ENCODE data around the gene MANEAL. TPM values are rescaled to one million over a fixed set of nuclear protein-coding genes. Genes with fewer than 3 reads are reported as not detected.

Gene MANEAL
- total RNA-seq, 1 experiment from 2014 or later = 6.4 TPM

DNA sequence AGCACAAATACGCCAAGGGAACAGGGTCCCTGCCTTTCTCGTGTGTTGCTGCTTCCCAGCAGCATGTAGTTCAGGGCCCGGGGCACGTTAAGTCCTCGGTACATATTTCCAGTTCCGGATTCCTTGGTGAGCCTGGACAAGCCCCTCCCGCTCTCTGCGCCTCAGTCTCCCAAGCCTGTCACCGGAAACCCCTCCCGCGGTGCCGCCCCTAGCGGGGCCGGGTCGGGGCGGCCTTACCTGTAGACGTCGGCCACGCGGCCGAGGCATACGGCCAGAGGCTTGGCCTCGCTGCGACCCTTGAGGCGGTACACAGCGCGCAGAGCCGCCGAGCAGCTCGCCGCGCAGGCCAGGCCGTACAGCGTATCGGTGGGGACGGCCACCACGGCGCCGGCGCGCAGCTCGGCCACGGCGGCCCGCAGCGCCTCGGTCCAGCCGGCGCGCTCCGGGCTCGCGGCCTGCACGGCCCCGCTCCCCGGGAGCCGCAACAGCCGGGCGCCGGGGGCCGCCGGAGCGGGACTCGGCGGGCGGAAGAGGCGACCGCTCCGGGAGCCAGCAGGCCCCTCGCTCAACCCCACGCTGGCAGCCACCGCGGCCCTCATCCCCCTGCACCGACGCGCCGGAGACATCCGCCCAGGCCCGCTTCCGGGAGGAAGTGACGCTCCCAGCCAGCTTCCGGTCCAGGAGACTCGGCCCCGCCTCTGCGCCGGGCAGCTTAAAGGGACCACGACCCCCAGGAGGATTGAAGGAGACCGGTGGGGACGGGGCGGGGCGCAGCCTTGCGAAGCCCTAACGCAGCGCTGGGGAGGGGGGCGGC lies 14.1 kb downstream of the MANEAL start, which contains the start of the genes C1orf122 and YRDC:
Gene C1orf122 (plus strand): TSS at position 236 of the 814 bp plus-strand sequence. CDS start 615 bp downstream, outside the sequence.
Gene YRDC (minus strand): TSS at position 654 of the 814 bp plus-strand sequence. CDS start 28 bp downstream, at position 626.
- Mint-ChIP-seq H3K36me3 (peaks cover 34% of the 10 kb centered on the region), H3K4me1 (peaks cover 11% of the 10 kb centered on the region; the same call in 1 of the 2 replicates), H3K4me3 (peak within 1 kb of the TSS; percentile 88), H3K27ac (peak within 1 kb of the TSS; percentile 78), H3K27me3 (ENCODE audit: low read depth) (no peaks in the 10 kb centered on the region), H3K9me3 (no peaks in the 10 kb centered on the region)
- POLR2A ChIA-PET = interaction anchor here (0.5 to 2.4 kb wide), 9 partner anchors 13 to 1607 kb away, joined by 3 to 16 read pairs (median 4); partner anchors contain the start of genes CDCA8, MANEAL and MTF1
- no peak for TF ChIP-seq ATF6 (CRISPR knock-in tag; IDR thresholded peaks at IDR 0.05)
- no peak for TF ChIP-seq RORB (CRISPR knock-in tag; IDR thresholded peaks at IDR 0.05)
- TF ChIP-seq ZNF671 (CRISPR knock-in tag; IDR thresholded peaks at IDR 0.05) = peak; percentile 29; the same call in 1 of the 2 replicates
- peak; percentile 45; the same call in 1 of the 2 replicates for TF ChIP-seq TEAD1 (CRISPR knock-in tag; IDR thresholded peaks at IDR 0.05)
- no peak for TF ChIP-seq CREB1 (CRISPR knock-in tag; IDR thresholded peaks at IDR 0.05)
- peak; percentile 36 for TF ChIP-seq ETV6 (CRISPR knock-in tag; IDR thresholded peaks at IDR 0.05)
- no peak for TF ChIP-seq ATF2 (CRISPR knock-in tag; IDR thresholded peaks at IDR 0.05; ENCODE audit: borderline replicate concordance, low read depth)
- TF ChIP-seq FOXP1 (CRISPR knock-in tag; IDR thresholded peaks at IDR 0.05; ENCODE audit: borderline replicate concordance) = 0 out of 2 replicates have a peak, but pooled peaks have one; percentile 20
- TF ChIP-seq, protein P1, sequence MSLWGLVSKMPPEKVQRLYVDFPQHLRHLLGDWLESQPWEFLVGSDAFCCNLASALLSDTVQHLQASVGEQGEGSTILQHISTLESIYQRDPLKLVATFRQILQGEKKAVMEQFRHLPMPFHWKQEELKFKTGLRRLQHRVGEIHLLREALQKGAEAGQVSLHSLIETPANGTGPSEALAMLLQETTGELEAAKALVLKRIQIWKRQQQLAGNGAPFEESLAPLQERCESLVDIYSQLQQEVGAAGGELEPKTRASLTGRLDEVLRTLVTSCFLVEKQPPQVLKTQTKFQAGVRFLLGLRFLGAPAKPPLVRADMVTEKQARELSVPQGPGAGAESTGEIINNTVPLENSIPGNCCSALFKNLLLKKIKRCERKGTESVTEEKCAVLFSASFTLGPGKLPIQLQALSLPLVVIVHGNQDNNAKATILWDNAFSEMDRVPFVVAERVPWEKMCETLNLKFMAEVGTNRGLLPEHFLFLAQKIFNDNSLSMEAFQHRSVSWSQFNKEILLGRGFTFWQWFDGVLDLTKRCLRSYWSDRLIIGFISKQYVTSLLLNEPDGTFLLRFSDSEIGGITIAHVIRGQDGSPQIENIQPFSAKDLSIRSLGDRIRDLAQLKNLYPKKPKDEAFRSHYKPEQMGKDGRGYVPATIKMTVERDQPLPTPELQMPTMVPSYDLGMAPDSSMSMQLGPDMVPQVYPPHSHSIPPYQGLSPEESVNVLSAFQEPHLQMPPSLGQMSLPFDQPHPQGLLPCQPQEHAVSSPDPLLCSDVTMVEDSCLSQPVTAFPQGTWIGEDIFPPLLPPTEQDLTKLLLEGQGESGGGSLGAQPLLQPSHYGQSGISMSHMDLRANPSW (CRISPR knock-in tag; conservative IDR thresholded peaks at IDR 0.05; ENCODE audit: low read depth) = no peak
- TF ChIP-seq, protein P2, sequence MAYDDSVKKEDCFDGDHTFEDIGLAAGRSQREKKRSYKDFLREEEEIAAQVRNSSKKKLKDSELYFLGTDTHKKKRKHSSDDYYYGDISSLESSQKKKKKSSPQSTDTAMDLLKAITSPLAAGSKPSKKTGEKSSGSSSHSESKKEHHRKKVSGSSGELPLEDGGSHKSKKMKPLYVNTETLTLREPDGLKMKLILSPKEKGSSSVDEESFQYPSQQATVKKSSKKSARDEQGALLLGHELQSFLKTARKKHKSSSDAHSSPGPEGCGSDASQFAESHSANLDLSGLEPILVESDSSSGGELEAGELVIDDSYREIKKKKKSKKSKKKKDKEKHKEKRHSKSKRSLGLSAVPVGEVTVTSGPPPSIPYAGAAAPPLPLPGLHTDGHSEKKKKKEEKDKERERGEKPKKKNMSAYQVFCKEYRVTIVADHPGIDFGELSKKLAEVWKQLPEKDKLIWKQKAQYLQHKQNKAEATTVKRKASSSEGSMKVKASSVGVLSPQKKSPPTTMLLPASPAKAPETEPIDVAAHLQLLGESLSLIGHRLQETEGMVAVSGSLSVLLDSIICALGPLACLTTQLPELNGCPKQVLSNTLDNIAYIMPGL (CRISPR knock-in tag; IDR thresholded peaks at IDR 0.05) = peak; percentile 39; the same call in 1 of the 2 replicates
- peak; percentile 81; the same call in 1 of the 2 replicates for TF ChIP-seq ZNF219 (CRISPR knock-in tag; IDR thresholded peaks at IDR 0.05; ENCODE audit: borderline replicate concordance)
- TF ChIP-seq, protein P3, sequence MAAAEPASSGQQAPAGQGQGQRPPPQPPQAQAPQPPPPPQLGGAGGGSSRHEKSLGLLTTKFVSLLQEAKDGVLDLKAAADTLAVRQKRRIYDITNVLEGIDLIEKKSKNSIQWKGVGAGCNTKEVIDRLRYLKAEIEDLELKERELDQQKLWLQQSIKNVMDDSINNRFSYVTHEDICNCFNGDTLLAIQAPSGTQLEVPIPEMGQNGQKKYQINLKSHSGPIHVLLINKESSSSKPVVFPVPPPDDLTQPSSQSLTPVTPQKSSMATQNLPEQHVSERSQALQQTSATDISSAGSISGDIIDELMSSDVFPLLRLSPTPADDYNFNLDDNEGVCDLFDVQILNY (CRISPR knock-in tag; IDR thresholded peaks at IDR 0.05) = peak; percentile 38; the same call in 1 of the 2 replicates
- 0 out of 2 replicates have a peak, but pooled peaks have one; percentile 62 for TF ChIP-seq NR3C1 (CRISPR knock-in tag; conservative IDR thresholded peaks at IDR 0.05; ENCODE audit: low read depth)
- peak; percentile 74; the same call in 1 of the 2 replicates for TF ChIP-seq MAX (CRISPR knock-in tag; IDR thresholded peaks at IDR 0.05)
- no peak for TF ChIP-seq SMAD4 (CRISPR knock-in tag; IDR thresholded peaks at IDR 0.05)
- peak; percentile 56 for TF ChIP-seq FOXK1 (CRISPR knock-in tag; IDR thresholded peaks at IDR 0.05)
- TF ChIP-seq GABPB1 (CRISPR knock-in tag; IDR thresholded peaks at IDR 0.05) = 0 out of 2 replicates have a peak, but pooled peaks have one; percentile 23
- TF ChIP-seq SP1 (CRISPR knock-in tag; conservative IDR thresholded peaks at IDR 0.05) = peak; percentile 77
- no peak for TF ChIP-seq ZNF121 (CRISPR knock-in tag; IDR thresholded peaks at IDR 0.05)
- TF ChIP-seq ZNF232 (CRISPR knock-in tag; IDR thresholded peaks at IDR 0.05) = 0 out of 2 replicates have a peak, but pooled peaks have one; percentile 44
- peak; percentile 87 for TF ChIP-seq JUN (CRISPR knock-in tag; IDR thresholded peaks at IDR 0.05)
- TF ChIP-seq, protein P4, sequence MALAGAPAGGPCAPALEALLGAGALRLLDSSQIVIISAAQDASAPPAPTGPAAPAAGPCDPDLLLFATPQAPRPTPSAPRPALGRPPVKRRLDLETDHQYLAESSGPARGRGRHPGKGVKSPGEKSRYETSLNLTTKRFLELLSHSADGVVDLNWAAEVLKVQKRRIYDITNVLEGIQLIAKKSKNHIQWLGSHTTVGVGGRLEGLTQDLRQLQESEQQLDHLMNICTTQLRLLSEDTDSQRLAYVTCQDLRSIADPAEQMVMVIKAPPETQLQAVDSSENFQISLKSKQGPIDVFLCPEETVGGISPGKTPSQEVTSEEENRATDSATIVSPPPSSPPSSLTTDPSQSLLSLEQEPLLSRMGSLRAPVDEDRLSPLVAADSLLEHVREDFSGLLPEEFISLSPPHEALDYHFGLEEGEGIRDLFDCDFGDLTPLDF (CRISPR knock-in tag; IDR thresholded peaks at IDR 0.05) = no peak
- TF ChIP-seq KAT7 (CRISPR knock-in tag; IDR thresholded peaks at IDR 0.05; ENCODE audit: borderline replicate concordance) = 0 out of 2 replicates have a peak, but pooled peaks have one; percentile 60
- peak; percentile 90 for TF ChIP-seq CREM (CRISPR knock-in tag; IDR thresholded peaks at IDR 0.05)
- TF ChIP-seq SMAD3 (CRISPR knock-in tag; IDR thresholded peaks at IDR 0.05; ENCODE audit: borderline replicate concordance) = peak; percentile 26; the same call in 1 of the 2 replicates
- CTCF ChIA-PET = interaction anchor here (0.6 to 2.9 kb wide), 11 partner anchors 13 to 222 kb away, joined by 3 to 34 read pairs (median 4); partner anchors contain the start of genes EPHA10 and MTF1
- peak; percentile 82 for ATAC-seq
- DNase-seq (ENCODE audit: low spot score) = peak; percentile 95
